Activated CD4-positive, alpha-beta T cell treated with anti-CD3 and anti-CD28 coated beads, Interleukin-2, amount 50 U/mL, for 16 hours (primary cell): ENCODE data around the gene ATP13A1.

Experiments
- DNase-seq: peaks from one replicate; pipeline ENCODE4 v3.0.0-alpha.2; 2020

Gene ATP13A1

GRCh38 chr19:19642506-19643157, 20.8 kb downstream of the ATP13A1 start:
- peak; percentile 54 for DNase-seq

GRCh38 chr19:19637523-19638251, 25.8 kb downstream of the ATP13A1 start:
- no peak for DNase-seq

GRCh38 chr19:19637186-19637522, 26.3 kb downstream of the ATP13A1 start:
- DNase-seq: no peak

- DNase-seq: no peak
These were observed 26.8 kb downstream of the ATP13A1 start for GRCh38 chr19:19636573-19637185.

GRCh38 chr19:19635313-19635702, 28.2 kb downstream of the ATP13A1 start:
- no peak for DNase-seq

GRCh38 chr19:19634516-19635312, 28.8 kb downstream of the ATP13A1 start:
- DNase-seq: no peak

GRCh38 chr19:19633711-19634515, 29.6 kb downstream of the ATP13A1 start:
- no peak for DNase-seq

GRCh38 chr19:19632661-19633060, 30.8 kb downstream of the ATP13A1 start:
- no peak for DNase-seq

- DNase-seq: no peak
These were observed 32.1 kb downstream of the ATP13A1 start for GRCh38 chr19:19631346-19631745.

- DNase-seq: no peak
These were observed 33.0 kb downstream of the ATP13A1 start for GRCh38 chr19:19630426-19630825.

GRCh38 chr19:19630062-19630414, 33.4 kb downstream of the ATP13A1 start:
- DNase-seq: no peak

- DNase-seq: peak; percentile 23
These were observed 34.9 kb downstream of the ATP13A1 start for GRCh38 chr19:19628501-19629134.

GRCh38 chr19:19627621-19628500, 35.6 kb downstream of the ATP13A1 start, which contains the start of gene LPAR2:
Gene LPAR2 (minus strand): TSS chr19:19628220. CDS start chr19:19627275, 945 bp downstream.
- DNase-seq: peak; percentile 56

GRCh38 chr19:19626516-19627472, 36.7 kb downstream of the ATP13A1 start:
- DNase-seq: no peak

GRCh38 chr19:19624032-19624570, 39.4 kb downstream of the ATP13A1 start:
- no peak for DNase-seq

- DNase-seq: no peak
These were observed 40.1 kb downstream of the ATP13A1 start for GRCh38 chr19:19623383-19623782.

GRCh38 chr19:19619849-19620210, 43.6 kb downstream of the ATP13A1 start:
- DNase-seq: no peak

GRCh38 chr19:19619181-19619848, 44.2 kb downstream of the ATP13A1 start:
- no peak for DNase-seq
